Activated CD4-positive, alpha-beta T cell treated with anti-CD3 and anti-CD28 coated beads, Interleukin-2, amount 50 U/mL, for 48 hours (primary cell): ENCODE data around the gene PRR5.
"Not testable (repeated sequence)": the region's sequence is repeated elsewhere in the genome, so short reads cannot be mapped to it uniquely, and the experiment has no call there.

Experiments
- DNase-seq, 2 experiments: peaks; one replicate each; pipeline ENCODE4 v3.0.0-alpha.2; 2020

Gene PRR5

DNA sequence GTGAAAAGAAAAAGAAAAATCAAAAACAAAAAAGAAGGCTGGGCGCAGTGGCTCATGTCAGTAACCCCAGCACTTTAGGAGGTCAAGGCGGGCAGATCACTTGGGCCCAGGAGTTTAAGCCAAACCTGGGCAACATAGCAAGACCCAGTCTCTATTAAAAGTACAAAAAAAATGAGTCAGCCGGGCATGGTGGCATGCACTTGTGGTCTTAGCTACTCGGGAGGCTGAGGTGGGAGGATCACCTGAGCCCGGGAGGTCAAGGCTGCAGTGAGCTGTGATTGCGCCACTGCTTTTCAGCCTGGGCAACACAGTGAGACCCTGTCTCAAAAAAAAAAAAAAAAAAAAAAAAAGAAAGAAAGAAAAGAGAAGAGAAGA is 26.0 kb upstream of the PRR5 start:
- DNase-seq = not testable (repeated sequence)

DNA sequence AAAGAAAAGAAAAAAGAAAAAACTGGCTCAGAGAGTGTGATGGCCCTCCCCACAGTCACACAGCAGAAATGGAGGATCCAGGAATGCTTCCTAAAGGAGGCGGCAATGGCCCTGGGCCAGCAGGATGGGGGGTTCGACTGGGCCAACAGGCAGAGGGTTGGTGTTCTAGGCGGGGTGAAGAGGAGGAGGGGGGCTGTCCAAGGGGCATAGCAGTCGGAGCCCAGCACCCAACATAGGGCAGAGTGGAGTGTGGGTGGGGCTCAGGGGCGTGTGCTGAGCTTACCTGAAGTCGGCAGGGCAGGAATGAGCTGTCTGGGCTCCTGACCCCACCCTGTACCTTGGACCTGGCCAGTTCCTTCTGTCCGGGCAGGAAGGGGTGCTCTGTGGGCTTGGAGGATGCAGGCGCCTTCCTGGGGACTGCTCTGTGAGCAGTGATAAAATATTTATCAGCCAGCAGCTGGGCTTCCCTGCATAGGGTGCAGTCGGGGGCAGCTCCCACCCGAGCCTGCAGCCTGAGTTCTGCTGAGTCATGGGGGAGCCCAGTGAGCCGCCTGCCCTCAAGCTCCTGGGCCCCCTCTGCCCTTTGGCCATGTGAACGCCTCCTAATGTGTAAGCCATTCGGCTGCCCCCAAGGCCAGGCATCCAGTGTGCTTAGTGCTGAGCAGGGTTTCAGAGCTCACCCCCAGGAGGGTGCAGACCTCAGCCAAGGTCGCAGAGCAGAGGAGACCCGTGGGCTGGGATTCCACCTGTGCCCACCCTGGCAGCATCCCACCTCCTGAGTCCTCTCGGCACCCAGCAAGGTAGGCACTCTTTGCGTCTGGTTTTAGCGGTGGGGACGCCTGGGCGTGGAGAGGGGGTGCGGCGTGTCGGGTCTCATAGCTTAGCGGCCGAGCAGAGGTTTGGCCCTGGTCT is 25.3 kb upstream of the PRR5 start:
- DNase-seq = no peak

DNA sequence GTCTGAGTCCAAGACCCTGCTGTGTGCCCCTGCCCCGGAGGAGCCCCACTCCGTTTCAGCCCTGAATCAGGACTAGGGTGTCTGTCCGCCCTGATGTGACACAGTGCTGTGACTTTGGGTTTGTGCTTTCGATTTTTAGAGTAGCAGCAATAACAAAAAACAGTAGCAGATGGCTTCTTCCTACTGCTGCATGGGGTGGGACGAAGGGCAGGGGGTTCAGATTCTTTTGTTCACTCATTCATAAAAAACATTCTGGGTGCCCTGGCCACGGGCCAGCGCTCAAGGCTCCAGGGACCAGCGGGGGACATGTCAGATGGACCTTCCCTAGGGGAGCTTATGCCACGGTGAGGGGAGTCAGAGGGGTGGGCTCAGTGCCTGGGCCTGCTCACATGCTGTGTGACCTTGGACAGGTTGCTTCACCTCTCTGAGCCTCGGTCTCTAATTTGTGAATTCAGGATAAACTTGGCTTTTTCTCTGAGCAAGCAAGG is 24.6 kb upstream of the PRR5 start:
- no peak for DNase-seq

DNA sequence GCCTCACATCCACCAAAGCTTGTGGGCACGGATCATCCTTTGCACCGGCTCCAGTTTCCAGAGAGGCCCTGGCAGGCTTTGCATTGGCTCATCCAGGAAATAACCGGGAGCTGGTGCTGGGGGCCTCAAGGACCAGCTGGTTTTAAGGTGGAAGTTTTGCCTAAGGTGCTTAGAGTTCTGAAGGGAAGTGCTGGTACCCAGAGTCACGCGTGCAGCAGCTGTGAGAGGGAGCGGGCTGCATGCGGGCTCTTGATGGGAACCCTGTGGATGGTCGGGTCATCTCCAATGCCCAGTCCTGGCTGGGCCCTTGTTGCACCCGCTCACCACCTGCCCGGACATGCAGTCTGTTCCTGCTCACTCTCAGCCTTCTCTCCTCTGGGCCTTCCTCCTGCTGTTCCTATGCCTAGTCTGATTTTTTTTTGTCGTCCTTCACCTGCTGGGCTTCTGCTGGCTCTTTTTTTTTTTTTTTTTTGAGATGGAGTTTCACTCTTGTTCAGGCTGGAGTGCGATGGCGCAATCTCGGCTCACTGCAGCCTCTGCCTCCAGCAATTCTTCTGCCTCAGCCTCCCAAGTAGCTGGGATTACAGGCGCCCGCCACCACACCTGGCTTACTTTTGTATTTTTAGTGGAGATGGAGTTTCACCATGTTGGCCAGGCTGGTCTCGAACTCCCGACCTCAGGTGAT is 24.0 kb upstream of the PRR5 start:
- no peak for DNase-seq

DNA sequence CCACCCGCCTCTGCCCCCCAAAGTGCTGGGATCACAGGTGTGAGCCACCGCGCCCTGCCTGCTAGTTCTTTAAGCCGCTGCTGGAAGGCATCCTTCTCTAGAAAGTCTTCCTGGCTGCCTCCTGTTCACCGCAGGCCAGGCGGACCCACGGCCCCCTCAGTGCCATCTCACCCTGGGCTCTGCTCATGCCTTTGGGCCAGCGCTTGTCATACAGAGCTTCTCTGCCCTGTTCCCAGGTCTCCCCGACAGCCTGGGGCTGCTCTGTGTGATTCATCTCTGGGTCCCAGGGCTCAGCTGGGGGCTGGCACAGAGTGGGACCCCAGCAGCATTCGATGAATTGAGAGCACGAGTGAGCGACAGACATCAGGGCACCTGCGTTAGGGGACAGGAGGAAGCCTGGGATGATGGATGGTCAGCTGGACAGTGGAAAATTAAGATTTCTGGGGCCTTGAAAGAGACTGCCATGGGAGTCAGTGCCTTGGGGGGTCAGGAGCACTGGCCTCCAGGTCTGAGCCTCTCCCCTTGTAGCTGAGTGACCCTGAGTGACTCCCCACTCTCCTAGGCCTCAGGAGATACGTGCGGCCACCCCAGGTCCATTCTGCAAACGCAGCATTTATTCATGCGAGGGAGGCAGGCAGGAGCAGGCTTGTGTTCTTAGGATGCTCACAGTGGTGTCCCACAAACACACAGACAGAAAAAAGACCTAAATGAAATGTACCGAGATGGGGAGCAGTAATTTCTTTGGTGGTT is 23.3 kb upstream of the PRR5 start:
- DNase-seq = no peak

DNA sequence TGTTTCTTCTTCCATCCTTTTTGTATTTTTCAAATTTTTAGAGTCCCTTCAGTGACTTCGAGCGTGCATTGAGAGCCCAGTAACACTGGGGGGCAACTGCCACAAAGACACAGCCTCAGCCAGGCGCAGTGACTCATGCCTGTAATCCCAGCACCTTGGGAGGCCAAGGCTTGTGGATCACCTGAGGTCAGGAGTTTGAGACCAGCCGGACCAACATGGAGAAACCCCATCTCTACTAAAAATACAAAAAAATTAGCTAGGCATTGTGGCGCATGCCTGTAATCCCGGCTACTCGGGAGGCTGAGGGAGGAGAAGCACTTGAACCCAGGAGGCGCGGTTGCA is 22.7 kb upstream of the PRR5 start:
- DNase-seq = not testable (repeated sequence)

DNA sequence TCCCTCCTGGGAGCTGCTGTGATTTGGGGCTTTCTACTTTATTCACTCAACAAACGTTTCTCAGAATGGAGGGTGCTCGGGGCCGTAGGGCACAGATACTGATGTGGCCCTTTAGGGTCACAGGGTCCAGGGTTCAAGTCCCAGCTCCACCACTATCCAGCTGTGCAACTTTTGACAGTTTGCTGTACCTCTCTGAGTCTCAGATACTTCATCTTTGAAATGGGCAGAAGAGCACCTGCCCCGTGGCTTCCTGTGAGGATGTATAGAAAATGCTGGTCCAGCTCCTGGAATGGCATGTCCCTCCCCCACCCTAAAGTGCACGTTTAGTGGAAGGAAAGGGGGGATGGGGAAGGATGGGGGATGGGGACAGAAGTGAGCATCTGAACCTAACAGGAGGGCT is 21.9 kb upstream of the PRR5 start:
- DNase-seq = no peak

DNA sequence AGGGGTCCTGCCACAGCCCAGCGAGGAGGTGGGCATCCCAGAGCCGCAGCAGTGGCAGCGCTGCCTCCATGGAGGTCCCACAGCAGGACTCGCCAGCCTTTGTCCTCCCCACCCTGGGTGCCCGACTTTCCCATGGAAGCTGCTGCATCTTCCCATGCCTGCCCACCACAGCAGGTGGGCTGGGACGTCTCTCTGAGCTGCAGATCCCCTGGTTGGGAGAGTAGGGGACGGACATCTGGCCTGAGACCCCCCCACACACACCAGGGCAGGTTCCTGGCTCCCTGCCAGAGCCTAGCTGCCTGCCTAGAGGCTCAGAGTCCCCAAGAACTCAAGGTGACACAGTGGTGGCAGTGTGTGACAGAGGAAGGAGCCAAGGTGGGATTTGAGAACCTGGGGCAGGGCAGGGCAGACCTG is 21.5 kb upstream of the PRR5 start:
- no peak for DNase-seq

DNA sequence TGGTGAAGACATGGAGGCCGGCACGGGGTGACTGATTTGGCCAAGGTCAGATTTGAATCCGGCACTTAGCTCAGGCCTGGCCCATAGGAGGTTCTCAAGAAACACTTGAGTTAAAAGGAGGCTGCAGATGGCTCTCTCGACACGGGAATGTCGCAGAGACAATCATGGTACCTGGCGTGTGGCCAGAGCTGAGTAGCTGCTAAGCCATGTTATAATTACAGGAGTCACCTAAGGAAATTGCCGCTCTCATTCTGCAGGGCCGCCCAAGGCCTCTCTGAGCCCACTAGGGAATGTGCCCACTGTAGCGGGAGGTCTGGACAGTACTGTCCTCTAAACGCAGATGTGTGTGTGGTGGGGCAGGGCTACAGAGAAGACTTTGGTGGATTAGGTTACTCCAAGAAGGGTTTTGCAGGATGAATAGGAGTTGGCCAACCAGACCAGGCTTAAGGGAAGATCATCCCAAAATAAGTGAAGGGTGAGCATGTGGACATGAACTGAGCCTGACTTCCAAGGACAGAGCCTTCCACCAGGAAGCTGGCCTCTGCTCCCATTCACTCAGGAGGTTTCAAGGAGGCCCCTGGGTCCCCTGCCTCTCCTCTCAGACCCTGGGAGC is 19.3 kb upstream of the PRR5 start:
- DNase-seq = no peak

DNA sequence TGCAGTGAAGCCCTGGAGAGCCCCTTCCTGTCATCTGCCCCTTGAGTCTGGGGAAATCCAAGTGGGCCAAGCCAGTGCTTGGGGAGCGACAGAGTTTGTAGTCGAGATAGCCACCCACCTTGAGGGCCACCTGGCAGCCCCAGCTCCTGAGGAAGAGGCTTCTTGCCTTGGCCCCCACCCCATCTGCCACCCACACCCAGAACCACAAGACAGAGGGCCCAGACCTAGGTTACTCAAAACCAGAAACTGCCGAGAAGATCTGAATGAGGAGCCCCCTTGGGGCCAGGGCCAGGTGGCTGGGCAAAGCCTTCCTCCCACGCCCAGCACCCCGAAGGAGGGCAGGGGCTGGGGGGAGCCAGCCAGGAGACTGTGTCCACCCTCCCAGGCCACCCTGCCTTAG is 18.8 kb upstream of the PRR5 start:
- DNase-seq = peak; percentile 30 to 55

DNA sequence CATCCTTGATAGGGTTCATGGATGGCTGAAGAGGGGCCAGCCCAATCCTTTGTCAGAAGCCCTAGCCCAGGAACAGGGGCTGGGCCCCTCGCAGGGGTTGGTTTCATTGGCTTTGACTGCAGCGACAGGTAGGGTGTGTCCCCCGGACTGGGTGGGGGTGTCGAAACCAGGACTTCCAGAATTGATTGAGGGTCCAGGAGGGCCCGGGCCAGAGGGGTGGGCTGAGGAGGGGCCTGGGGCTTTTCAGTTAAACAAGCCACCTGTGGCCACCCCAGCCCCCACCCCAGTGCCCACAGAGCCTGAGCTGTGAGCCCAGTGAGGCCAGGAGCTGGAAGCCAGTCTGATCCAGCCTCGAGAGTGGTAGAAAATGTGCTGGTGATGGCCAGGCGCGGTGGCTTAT is 18.1 kb upstream of the PRR5 start:
- DNase-seq = no peak

DNA sequence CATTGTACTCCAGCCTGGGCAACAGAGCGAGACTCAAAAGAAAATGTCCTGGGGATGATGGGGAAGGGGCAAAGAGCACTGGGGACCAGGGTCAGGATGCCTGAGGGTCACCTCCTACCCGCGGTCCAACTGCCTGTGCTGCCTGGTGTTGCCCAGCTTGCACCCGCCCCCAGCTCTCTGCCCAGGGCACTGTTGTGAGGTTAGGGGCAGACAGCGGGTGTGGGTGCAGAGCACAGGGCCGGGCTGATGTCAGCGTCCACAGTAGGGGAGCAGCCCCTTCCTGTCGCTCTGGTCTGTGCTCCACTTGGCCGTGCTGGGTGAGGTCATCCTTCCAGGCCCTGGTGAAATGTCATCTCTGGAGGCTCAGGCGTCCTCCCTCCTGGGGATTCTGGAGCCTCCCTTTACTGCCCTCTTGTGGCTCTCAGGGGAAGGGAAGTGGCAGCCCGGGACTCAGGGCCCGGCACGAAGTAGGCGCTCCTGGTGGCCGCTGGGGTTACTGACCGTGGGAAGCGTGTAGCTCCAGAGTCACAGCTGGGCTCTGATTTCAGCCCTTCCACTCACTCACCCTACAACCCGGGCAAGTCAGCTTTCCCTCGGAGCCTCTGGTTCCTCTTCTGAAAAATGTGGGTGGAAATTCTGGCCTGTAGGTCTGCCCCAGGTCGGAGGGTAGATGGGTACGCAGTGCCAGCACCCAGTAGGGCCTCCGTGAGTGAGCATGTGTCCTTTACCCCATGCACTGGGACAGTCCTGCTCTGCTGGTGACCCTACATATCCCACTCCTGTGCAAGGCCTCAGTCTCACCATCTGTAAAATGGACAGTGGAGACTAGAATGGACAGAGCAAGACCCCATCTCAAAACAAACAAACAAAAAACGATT is 17.3 kb upstream of the PRR5 start:
- peak; percentile 88 to 92 for DNase-seq

DNA sequence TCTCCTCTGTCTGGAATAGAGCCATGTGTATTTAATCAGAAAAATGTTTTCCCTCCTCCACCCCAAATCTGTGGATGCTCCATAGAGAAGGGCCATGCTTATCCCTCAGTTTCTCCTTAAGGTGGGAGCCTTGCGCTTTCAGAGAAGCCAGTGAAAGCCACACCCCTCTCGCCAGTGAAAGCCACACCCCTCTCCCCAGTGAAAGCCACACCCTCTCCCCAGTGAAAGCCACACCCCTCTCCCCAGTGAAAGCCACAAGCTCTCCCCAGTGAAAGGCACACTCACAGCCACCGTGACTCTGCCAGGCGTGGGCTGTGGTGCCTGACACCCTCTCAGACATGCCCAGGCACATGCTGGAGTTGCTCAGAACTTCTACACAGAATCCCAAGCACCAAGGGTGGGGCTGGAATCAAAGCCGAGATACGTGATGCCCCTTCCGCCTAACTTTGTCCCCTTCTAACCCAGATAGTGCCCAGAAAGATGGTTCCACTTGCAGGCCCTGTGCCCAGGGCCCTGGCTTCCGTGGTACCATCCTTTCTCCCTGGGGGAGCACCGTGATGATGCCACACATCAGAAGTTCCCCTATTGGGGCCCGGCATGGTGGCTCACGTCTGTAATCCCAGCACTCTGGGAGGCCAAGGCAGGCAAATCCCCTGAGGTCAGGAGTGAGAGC is 16.5 kb upstream of the PRR5 start:
- DNase-seq = peak; percentile 86 to 90

DNA sequence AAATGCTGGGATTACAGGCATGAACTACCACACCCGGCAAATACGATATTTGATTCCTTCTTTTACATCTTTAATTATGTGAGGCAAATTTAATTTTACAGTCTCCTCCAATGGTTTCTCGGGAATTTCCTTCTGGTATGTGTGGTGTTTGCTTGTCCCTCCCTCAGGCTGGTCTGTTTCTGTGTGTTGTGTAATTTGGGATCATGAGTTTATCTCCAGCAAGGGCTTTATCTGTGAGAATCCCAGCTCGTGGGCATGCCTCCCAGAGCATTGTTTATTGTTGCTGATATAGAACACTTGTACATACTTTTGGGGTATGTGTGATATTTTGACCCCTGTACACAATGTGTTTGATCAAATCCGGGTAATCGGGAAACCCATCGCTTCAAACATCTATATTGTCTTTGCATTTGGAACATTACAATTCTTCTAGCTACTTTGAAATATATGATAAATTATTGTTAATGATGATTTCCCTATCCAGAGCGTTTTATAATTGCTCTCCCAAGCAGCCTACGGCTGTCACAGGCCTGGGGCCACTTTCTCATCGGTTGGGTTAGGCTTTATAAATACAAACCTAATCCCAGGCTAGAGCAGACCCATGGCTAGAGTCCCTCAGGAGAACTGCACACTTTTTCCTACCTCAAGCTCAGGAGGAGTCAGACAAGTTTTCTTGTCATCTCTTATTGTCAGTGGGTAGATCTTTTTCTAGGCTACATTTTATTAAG is 15.0 kb upstream of the PRR5 start:
- no peak for DNase-seq

DNA sequence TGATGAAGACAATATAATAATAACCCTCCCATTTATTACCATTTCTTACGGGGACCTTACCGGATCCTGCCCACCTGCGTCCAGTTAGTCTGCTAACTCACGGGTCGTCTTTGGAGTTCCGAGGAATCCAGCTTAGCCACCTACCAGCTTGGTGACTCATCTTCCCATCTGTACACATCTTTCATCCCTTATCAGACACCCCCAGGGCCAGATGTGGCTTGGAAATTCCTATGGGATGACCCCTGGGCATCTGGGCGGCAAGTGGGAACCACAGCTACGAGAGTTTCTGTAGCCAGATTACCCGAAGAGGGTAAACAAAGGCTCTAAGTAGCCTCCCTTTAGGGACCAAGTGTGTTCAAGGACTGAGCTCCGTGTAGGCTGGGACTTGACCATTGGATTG is 12.8 kb upstream of the PRR5 start:
- no peak for DNase-seq

DNA sequence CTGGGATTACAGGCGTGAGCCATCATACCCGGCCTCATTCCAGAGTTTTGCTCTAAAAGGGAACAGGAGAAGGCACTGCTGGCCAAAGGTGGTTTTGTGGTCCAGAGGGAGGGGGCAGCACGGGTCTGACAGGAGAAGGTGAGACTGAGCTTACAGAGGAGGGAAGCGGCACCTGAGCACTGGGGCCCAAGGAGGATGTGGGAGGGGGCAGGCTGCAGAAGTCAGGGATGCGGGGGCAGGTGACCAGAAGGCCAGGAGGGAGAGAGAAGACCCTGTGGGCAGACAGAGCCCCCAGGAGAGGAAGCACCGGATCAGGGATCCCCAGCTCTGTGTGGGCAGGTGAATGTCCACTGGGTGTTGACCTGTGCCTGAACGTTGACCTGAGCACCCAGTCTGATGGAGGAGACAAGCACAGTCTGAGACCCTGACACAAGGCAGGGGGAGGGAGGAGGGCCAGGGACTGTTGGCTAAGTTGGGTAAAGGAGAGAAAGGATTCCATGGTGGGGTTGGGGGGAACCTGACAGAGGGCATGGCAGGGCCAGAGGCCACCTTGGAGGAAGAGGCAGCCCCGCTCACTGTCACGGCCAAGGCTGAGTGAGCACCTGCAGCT is 12.0 kb upstream of the PRR5 start:
- no peak for DNase-seq

DNA sequence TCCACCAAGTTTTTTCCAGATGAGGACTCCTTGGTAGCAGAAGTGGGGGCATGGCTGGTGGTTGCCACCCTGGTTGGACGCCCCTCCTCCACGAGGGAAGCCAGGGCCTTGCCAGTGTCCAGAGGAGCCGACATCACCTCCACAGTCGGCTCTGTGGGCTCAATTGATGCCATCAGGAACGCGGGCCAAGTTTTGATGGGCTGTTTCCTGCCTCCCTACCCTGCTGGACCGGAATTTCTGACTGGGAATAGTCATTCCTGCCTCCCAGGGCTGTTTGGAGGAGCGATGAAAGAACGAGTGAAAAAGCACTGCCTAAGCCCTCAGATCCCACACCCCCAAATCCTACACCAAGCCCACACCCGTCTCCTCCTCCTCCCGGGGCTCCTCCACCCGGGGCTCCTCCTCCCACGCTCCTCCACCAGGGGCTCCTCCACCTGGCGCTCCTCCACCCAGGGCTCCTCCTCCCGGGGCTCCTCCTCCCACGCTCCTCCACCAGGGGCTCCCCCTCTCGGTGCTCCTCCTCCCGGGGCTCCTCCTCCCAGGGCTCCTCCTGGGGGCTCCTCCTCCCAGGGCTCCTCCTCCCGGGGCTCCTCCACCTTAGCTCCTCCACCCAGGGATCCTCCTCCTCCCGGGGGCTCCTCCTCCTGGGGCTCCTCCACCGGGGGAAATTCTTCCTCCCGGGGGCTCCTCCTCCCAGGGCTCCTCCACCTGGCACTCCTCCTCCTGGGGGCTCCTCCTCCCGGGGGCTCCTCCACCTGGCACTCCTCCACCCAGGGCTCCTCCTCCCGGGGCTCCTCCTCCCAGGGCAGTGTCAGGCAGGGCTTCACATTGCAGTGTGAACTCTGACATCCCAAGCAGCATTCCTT is 10.0 kb upstream of the PRR5 start:
- DNase-seq = no peak

DNA sequence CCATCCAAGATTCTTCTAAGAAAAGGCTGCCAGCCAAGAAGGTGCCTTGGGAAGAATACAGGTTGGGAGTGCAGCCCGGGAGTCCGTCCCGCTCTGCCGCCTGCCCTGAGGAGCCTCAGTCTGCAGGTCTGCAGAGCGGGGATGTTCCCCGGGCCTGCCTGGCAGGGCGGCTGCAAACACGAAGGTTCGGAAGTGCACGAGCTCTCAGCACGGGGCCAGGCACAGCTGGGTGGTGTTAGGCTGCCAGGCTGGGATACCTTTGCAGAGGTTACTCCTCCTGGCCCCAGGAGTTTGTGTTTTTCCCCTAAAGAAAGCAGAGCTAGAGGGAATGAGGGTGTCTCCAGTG is 9.4 kb upstream of the PRR5 start:
- DNase-seq = no peak

DNA sequence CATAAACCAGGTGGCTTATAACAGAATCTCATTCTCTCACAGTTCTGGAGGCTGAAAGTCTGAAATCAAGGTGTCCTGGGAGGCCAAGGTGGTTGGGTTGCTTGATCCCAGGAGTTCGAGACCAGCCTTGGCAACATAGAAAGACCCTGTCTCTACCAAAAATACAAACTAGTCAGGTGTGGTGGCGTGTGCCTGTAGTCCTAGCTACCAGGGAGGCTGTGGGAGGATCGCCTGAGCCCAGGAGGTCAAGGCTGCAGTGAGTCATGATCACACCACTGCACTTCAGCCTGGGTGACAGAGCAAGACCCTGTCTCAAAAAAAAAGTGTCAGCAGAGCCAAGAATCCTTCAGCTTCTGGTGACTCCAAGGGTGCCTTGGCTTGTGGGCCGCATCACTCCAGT is 8.9 kb upstream of the PRR5 start:
- DNase-seq = no peak

DNA sequence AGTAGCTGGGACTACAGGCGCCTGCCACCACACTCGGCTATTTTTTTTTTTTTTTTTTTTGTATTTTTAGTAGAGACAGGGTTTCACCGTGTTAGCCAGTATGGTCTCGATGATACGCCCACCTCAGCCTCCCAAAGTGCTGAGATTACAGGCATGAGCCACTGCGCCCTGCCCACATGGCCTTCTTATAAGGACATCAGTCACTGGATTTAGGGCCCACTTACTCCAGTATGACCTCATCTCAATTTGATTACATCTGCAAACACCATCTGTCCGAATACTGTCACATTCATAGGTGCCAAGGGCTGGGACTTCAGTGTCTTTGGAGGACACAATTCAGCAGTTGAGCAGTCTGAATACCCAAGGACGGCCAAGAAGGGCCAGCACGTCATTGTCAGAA is 8.2 kb upstream of the PRR5 start:
- no peak for DNase-seq
